Gastroesophageal sphincter (tissue), 3 donors: Measurements from ENCODE around the gene RSU1.

Experiments used
- POLR2AphosphoS5 ChIP-seq: sonication (generic); formaldehyde crosslinking; IDR thresholded peaks from one replicate; pipeline ENCODE4 v1.6.1; 2017; ENCODE audit warnings: antibody characterized with exemption
- TF ChIP-seq, protein P1 (sequence below), 4 experiments: fragments of 200-600 bp in 2 of 4; fragments of 450-650 bp in 2 of 4; sonication (generic) in 1 of 4; IDR thresholded peaks; one replicate each; pipeline ENCODE4 v1.5.1; 2017 to 2019; ENCODE audit warnings: antibody characterized with exemption in 4 of 4, mild to moderate bottlenecking in 2 of 4, moderate library complexity in 2 of 4

DNA sequence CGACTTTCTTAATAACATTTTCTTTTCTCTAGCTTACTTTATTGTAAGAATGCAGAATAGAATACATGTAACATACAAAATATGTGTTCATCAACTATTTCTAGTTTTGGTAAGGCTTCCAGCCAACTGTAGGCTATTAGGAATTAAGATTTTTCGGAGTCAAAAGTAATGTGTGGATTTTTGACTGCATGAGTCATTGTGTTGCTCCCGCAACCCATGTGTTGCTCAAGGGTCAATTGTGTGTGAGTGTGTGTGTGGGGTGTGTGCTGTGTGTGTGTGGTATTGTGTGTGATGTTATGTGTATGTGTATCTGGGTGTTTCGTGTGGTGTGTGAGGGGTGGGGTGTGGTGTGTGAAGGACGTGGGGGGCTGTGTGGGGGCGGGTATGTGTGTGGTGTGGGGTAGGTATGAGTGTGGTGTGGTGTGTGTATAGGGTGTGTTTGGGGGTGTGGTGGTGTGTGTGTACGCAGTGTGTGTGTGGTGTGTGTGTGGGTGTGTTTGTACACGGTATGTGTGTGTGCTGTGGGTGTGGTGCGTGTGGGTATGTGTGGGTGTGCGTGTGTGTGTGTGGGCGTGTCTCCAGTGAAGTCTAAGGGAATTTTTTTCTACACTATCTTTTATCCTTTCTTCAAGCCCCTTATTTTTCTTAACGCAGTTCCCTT, 60.5 kb downstream of the RSU1 start:
- TF ChIP-seq, protein P1, sequence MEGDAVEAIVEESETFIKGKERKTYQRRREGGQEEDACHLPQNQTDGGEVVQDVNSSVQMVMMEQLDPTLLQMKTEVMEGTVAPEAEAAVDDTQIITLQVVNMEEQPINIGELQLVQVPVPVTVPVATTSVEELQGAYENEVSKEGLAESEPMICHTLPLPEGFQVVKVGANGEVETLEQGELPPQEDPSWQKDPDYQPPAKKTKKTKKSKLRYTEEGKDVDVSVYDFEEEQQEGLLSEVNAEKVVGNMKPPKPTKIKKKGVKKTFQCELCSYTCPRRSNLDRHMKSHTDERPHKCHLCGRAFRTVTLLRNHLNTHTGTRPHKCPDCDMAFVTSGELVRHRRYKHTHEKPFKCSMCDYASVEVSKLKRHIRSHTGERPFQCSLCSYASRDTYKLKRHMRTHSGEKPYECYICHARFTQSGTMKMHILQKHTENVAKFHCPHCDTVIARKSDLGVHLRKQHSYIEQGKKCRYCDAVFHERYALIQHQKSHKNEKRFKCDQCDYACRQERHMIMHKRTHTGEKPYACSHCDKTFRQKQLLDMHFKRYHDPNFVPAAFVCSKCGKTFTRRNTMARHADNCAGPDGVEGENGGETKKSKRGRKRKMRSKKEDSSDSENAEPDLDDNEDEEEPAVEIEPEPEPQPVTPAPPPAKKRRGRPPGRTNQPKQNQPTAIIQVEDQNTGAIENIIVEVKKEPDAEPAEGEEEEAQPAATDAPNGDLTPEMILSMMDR (IDR thresholded peaks at IDR 0.05), result no peak
- no peak for TF ChIP-seq POLR2AphosphoS5
